Neural cell (in vitro differentiated cells): ENCODE data around the gene COL6A2. TPM values are rescaled to one million over a fixed set of nuclear protein-coding genes. Genes with fewer than 3 reads are reported as not detected.

Experiments used
- H2AFZ ChIP-seq: fragments of 200-600, 300-800 bp; sonication (generic), shearing (Covaris generic); 2 replicates; pipeline ENCODE4 v1.6.0; 2014; ENCODE audit warnings: low read depth, mild to moderate bottlenecking, antibody characterized with exemption, low read length, moderate library complexity
- H3F3A ChIP-seq: fragments of 200-600 bp; shearing (Covaris generic); 2 replicates; pipeline ENCODE4 v1.6.1; 2016; ENCODE audit warnings: mild to moderate bottlenecking, moderate library complexity, mixed read lengths, antibody characterized with exemption, low read length; ENCODE audit not compliant: insufficient read depth, poor library complexity, severe bottlenecking
- H3K27ac ChIP-seq: fragments of 200-600, 300-800 bp; sonication (generic), shearing (Covaris generic); 2 replicates; pipeline ENCODE4 v1.5.1; 2014; ENCODE audit warnings: mild to moderate bottlenecking, low read length, moderate library complexity
- H3K27me3 ChIP-seq: fragments of 300-800, 200-600 bp; sonication (generic), shearing (Covaris generic); 2 replicates; pipeline ENCODE4 v1.6.0; 2014; ENCODE audit warnings: mild to moderate bottlenecking, low read depth, low read length, moderate library complexity; ENCODE audit not compliant: insufficient read depth
- H3K36me3 ChIP-seq: fragments of 300-800, 200-600 bp; sonication (generic), shearing (Covaris generic); 2 replicates; pipeline ENCODE4 v1.5.1; 2014; ENCODE audit warnings: mild to moderate bottlenecking, antibody characterized with exemption, low read length, moderate library complexity; ENCODE audit not compliant: insufficient read depth
- H3K4me2 ChIP-seq: fragments of 300-800, 200-600 bp; sonication (generic), shearing (Covaris generic); 2 replicates; pipeline ENCODE4 v1.6.0; 2014; ENCODE audit warnings: mild to moderate bottlenecking, low read length
- H3K4me3 ChIP-seq: fragments of 300-800, 200-600 bp; sonication (generic), shearing (Covaris generic); 2 replicates; pipeline ENCODE4 v1.5.1; 2014; ENCODE audit warnings: mild to moderate bottlenecking, low read length, moderate library complexity
- H3K79me2 ChIP-seq: fragments of 200-600 bp; shearing (Covaris generic); replicated peaks from 2 replicates; pipeline ENCODE4 v1.6.0; 2014; ENCODE audit warnings: mild to moderate bottlenecking, low read length, moderate library complexity; ENCODE audit not compliant: insufficient read depth
- H3K9ac ChIP-seq: fragments of 300-800, 200-600 bp; sonication (generic), shearing (Covaris generic); 2 replicates; pipeline ENCODE4 v1.6.1; 2016; ENCODE audit warnings: mild to moderate bottlenecking, low read length, mixed read lengths
- H3K9me2 ChIP-seq: fragments of 200-600 bp; shearing (Covaris generic); 2 replicates; pipeline ENCODE4 v1.6.1; 2016; ENCODE audit warnings: mild to moderate bottlenecking, low read length, mixed read lengths; ENCODE audit not compliant: insufficient read depth
- H3K9me3 ChIP-seq: fragments of 200-600, 300-800 bp; sonication (generic), shearing (Covaris generic); 2 replicates; pipeline ENCODE4 v1.6.1; 2016; ENCODE audit warnings: mild to moderate bottlenecking, mixed run types, low read length, moderate library complexity, mixed read lengths
- H4K20me1 ChIP-seq: fragments of 200-600 bp; shearing (Covaris generic); 2 replicates; pipeline ENCODE4 v1.6.1; 2016; ENCODE audit warnings: mild to moderate bottlenecking, mixed run types; ENCODE audit not compliant: insufficient read depth
- CTCF ChIP-seq: fragments of 450-650 bp; IDR thresholded peaks from 2 replicates; pipeline ENCODE4 v1.5.1; 2014; ENCODE audit warnings: antibody characterized with exemption, mild to moderate bottlenecking, moderate library complexity; ENCODE audit not compliant: poor library complexity, severe bottlenecking
- EP300 ChIP-seq: fragments of 450-650 bp; conservative IDR thresholded peaks from 2 replicates; pipeline ENCODE4 v1.6.1; 2014; ENCODE audit warnings: antibody characterized with exemption, mild to moderate bottlenecking, moderate library complexity; ENCODE audit not compliant: poor library complexity, severe bottlenecking
- EZH2 ChIP-seq: fragments of 200-600, 300-800 bp; shearing (Covaris generic), sonication (generic); IDR thresholded peaks from 2 replicates; pipeline ENCODE4 v1.6.1; 2014; ENCODE audit warnings: antibody characterized with exemption, low read length, borderline replicate concordance, mild to moderate bottlenecking; ENCODE audit not compliant: insufficient read depth, poor library complexity, severe bottlenecking
- MXI1 ChIP-seq: fragments of 450-650 bp; conservative IDR thresholded peaks from 2 replicates; pipeline ENCODE4 v1.6.1; 2014; ENCODE audit warnings: antibody characterized with exemption, mild to moderate bottlenecking; ENCODE audit not compliant: poor library complexity, severe bottlenecking
- POLR2AphosphoS5 ChIP-seq: IDR thresholded peaks from 2 replicates; pipeline ENCODE4 v1.6.1; 2012
- RAD21 ChIP-seq: fragments of 450-650 bp; conservative IDR thresholded peaks from 2 replicates; pipeline ENCODE4 v1.6.1; 2014; ENCODE audit warnings: antibody characterized with exemption, mild to moderate bottlenecking, moderate library complexity
- SMC3 ChIP-seq: fragments of 450-650 bp; conservative IDR thresholded peaks from 2 replicates; pipeline ENCODE4 v1.6.1; 2014; ENCODE audit warnings: antibody characterized with exemption, mild to moderate bottlenecking, moderate library complexity; ENCODE audit not compliant: poor library complexity
- TAF1 ChIP-seq: IDR thresholded peaks from 2 replicates; pipeline ENCODE4 v1.6.1; 2012; ENCODE audit warnings: low read depth
- polyA plus RNA-seq: library from polyadenylated mRNA; depleted of rRNA; stranded (reverse); fragments of >200 nt; gene quantifications from 2 replicates; pipeline ENCODE4 v1.2.3, GENCODE V29; 2014
- TF ChIP-seq, protein P1 (sequence below): IDR thresholded peaks from 2 replicates; pipeline ENCODE4 v1.6.1; 2012; ENCODE audit warnings: borderline replicate concordance

The COL6A2 gene
- polyA plus RNA-seq, 1 donor from 2014 or later = not detected

- Histone ChIP-seq H3K79me2 (no peaks in the 10 kb centered on the region), H3K36me3 (no peaks in the 10 kb centered on the region), H3K4me3 (no peak overlapping the region), H3F3A (no peaks in the 10 kb centered on the region), H3K4me2 (no peak overlapping the region), H3K9me3 (no peaks in the 10 kb centered on the region), H4K20me1 (no peaks in the 10 kb centered on the region), H2AFZ (no peak overlapping the region), H3K27me3 (no peaks in the 10 kb centered on the region), H3K27ac (no peak overlapping the region), H3K9ac (no peak overlapping the region), H3K9me2 (no peaks in the 10 kb centered on the region)
- TF ChIP-seq CTCF = no peak
- no peak for TF ChIP-seq MXI1
- TF ChIP-seq SMC3 = no peak
- no peak for TF ChIP-seq EP300
- no peak for TF ChIP-seq EZH2
- TF ChIP-seq TAF1 = no peak
- no peak for TF ChIP-seq RAD21
- TF ChIP-seq, protein P1, sequence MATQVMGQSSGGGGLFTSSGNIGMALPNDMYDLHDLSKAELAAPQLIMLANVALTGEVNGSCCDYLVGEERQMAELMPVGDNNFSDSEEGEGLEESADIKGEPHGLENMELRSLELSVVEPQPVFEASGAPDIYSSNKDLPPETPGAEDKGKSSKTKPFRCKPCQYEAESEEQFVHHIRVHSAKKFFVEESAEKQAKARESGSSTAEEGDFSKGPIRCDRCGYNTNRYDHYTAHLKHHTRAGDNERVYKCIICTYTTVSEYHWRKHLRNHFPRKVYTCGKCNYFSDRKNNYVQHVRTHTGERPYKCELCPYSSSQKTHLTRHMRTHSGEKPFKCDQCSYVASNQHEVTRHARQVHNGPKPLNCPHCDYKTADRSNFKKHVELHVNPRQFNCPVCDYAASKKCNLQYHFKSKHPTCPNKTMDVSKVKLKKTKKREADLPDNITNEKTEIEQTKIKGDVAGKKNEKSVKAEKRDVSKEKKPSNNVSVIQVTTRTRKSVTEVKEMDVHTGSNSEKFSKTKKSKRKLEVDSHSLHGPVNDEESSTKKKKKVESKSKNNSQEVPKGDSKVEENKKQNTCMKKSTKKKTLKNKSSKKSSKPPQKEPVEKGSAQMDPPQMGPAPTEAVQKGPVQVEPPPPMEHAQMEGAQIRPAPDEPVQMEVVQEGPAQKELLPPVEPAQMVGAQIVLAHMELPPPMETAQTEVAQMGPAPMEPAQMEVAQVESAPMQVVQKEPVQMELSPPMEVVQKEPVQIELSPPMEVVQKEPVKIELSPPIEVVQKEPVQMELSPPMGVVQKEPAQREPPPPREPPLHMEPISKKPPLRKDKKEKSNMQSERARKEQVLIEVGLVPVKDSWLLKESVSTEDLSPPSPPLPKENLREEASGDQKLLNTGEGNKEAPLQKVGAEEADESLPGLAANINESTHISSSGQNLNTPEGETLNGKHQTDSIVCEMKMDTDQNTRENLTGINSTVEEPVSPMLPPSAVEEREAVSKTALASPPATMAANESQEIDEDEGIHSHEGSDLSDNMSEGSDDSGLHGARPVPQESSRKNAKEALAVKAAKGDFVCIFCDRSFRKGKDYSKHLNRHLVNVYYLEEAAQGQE = no peak
- no peak for TF ChIP-seq POLR2AphosphoS5
Measured at GRCh38 chr21:46049890-46050667, 47.8 kb upstream of the COL6A2 start.

GRCh38 chr21:46050668-46051378, 47.1 kb upstream of the COL6A2 start:
- no peaks in the 10 kb centered on the region for H4K20me1 ChIP-seq
- no peak overlapping the region for H3K4me3 ChIP-seq
- no peaks in the 10 kb centered on the region for H3K9me3 ChIP-seq
- no peak overlapping the region for H3K27ac ChIP-seq
- no peak for TF ChIP-seq POLR2AphosphoS5
- TF ChIP-seq, protein P1 = no peak
- TF ChIP-seq RAD21 = no peak
- no peak for TF ChIP-seq SMC3
- TF ChIP-seq CTCF = no peak
- TF ChIP-seq MXI1 = no peak
- TF ChIP-seq TAF1 = no peak
- TF ChIP-seq EZH2 = no peak
- TF ChIP-seq EP300 = no peak
- no peaks in the 10 kb centered on the region for H3K9me2 ChIP-seq
- no peaks in the 10 kb centered on the region for H3F3A ChIP-seq
- no peak overlapping the region for H3K4me2 ChIP-seq
- no peaks in the 10 kb centered on the region for H3K36me3 ChIP-seq
- H3K9ac ChIP-seq = no peak overlapping the region
- H3K27me3 ChIP-seq = no peaks in the 10 kb centered on the region
- H2AFZ ChIP-seq = no peak overlapping the region
- no peaks in the 10 kb centered on the region for H3K79me2 ChIP-seq
